GM12864 (cell line): Measurements from ENCODE around the gene LAPTM4A.

Experiments
- DNase-seq: peaks from one replicate; pipeline ENCODE4 v3.0.0-alpha.2; 2011; ENCODE audit warnings: low read depth
- H3K4me3 ChIP-seq: 2 replicates; pipeline ENCODE4 v1.5.1; 2011; ENCODE audit warnings: mild to moderate bottlenecking, low read depth, low read length, control low read depth
- CTCF ChIP-seq: IDR thresholded peaks from 2 replicates; pipeline ENCODE4 v1.5.1; 2011; ENCODE audit warnings: low read depth, mild to moderate bottlenecking, moderate library complexity, low read length, control low read depth, inconsistent platforms; ENCODE audit errors: missing control alignments

The LAPTM4A gene

GRCh38 chr2:20042531-20042930 is 8.9 kb downstream of the LAPTM4A start:
- no peak for TF ChIP-seq CTCF
- no peak for DNase-seq
- no peak overlapping the region for H3K4me3 ChIP-seq

- DNase-seq = no peak
- H3K4me3 ChIP-seq = no peak overlapping the region
- TF ChIP-seq CTCF = no peak
Measured at GRCh38 chr2:20040489-20041172, 10.8 kb downstream of the LAPTM4A start.

GRCh38 chr2:20037660-20038059 is 13.8 kb downstream of the LAPTM4A start:
- TF ChIP-seq CTCF = no peak
- DNase-seq = no peak
- no peak overlapping the region for H3K4me3 ChIP-seq

GRCh38 chr2:20035955-20036666 is 15.3 kb downstream of the LAPTM4A start:
- no peak overlapping the region for H3K4me3 ChIP-seq
- no peak for TF ChIP-seq CTCF
- no peak for DNase-seq

- H3K4me3 ChIP-seq = no peak overlapping the region
- no peak for DNase-seq
- no peak for TF ChIP-seq CTCF
Measured at GRCh38 chr2:20034821-20035220, 16.6 kb downstream of the LAPTM4A start.

- no peak for DNase-seq
- H3K4me3 ChIP-seq = no peak overlapping the region
- TF ChIP-seq CTCF = no peak
Measured at GRCh38 chr2:20034218-20034617, 17.2 kb downstream of the LAPTM4A start.

GRCh38 chr2:20033322-20033721 is 18.1 kb downstream of the LAPTM4A start:
- no peak overlapping the region for H3K4me3 ChIP-seq
- no peak for DNase-seq
- TF ChIP-seq CTCF = no peak
